GM06990 (cell line): ENCODE measurements around the gene UGP2.
"Not testable (repeated sequence)": the region's sequence is repeated elsewhere in the genome, so short reads cannot be mapped to it uniquely, and the experiment has no call there.

Experiments
- DNase-seq: peaks from one replicate; pipeline ENCODE4 v3.0.0-alpha.2; 2011; ENCODE audit not compliant: insufficient read length; ENCODE audit errors: extremely low read depth
- H3K27me3 ChIP-seq: replicated peaks from 2 replicates; pipeline ENCODE4 v1.6.0; 2011; ENCODE audit warnings: low read length; ENCODE audit not compliant: control insufficient read depth, insufficient read depth
- H3K36me3 ChIP-seq: 2 replicates; pipeline ENCODE4 v1.5.1; 2011; ENCODE audit warnings: low read length; ENCODE audit not compliant: control insufficient read depth, insufficient read depth
- H3K4me3 ChIP-seq: replicated peaks from 2 replicates; pipeline ENCODE4 v1.5.1; 2011; ENCODE audit warnings: low read depth, mild to moderate bottlenecking, control low read depth, low read length
- CTCF ChIP-seq: IDR thresholded peaks from 2 replicates; pipeline ENCODE4 v1.5.1; 2011; ENCODE audit warnings: low read length, control low read depth, mild to moderate bottlenecking, inconsistent platforms; ENCODE audit not compliant: insufficient read depth, poor library complexity, severe bottlenecking

Gene UGP2

GRCh38 chr2:63926815-63927214 is 85.1 kb downstream of the UGP2 start:
- Histone ChIP-seq H3K4me3 (no peak overlapping the region), H3K27me3 (no peaks in the 10 kb centered on the region), H3K36me3 (peaks cover 2% of the 10 kb centered on the region)
- TF ChIP-seq CTCF: no peak
- DNase-seq: no peak

DNA sequence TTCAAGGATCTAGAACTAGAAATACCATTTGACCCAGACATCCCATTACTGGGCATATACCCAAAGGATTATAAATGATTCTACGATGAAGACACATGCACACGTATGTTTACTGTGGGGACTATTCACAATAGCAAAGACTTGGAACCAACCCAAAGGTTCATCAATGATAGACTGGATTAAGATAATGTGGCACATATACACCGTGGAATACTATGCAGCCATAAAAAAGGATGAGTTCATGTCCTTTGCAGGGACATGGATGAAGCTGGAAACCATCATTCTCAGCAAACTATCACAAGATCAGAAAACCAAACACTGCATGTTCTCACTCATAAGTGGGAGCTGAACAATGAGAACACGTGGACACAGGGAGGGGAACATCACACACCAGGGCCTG is 90.4 kb downstream of the UGP2 start:
- not testable (repeated sequence) for H3K36me3 ChIP-seq, H3K4me3 ChIP-seq, DNase-seq, H3K27me3 ChIP-seq
